Endothelial cell of umbilical vein (primary cell): ENCODE results near the gene TNRC6C. TPM values are rescaled to one million over a fixed set of nuclear protein-coding genes. Genes with fewer than 3 reads are reported as not detected.

Experiments used
- BruUV-seq: library from RNA; stranded (reverse); fragments of 400-500 nt; replicated peaks from 2 replicates; lab custom pipeline; 2021; lab: Mats Ljungman, UMichigan
- CTCF ChIA-PET: fragments of 300-600, 350-600 bp; sonication (Branson Sonifier 250); formaldehyde crosslinking; loops from one replicate; lab custom pipeline; 2021; ENCODE audit warnings: antibody characterized with exemption, inconsistent platforms; lab: Charles Lee
- POLR2A ChIA-PET: fragments of 300-600, 350-600 bp; sonication (Branson Sonifier 250); formaldehyde crosslinking; loops from one replicate; lab custom pipeline; 2021; ENCODE audit warnings: antibody characterized with exemption, inconsistent platforms; lab: Charles Lee
- DNase-seq: peaks from one replicate; pipeline ENCODE4 v3.0.0-alpha.2; 2011; ENCODE audit warnings: low read depth, low spot score
- FAIRE-seq: peaks from 2 replicates; lab custom pipeline; 2011; peaks lifted over from hg19 to GRCh38; lab: Jason Lieb, UNC
- H2AFZ ChIP-seq: 2 replicates; pipeline ENCODE4 v1.6.0; 2012; ENCODE audit warnings: low read depth, low read length, control low read depth, inconsistent platforms
- H3K27ac ChIP-seq: 2 replicates; pipeline ENCODE4 v1.5.1; 2011; ENCODE audit warnings: low read depth, mild to moderate bottlenecking, control low read depth, low read length, moderate library complexity; ENCODE audit not compliant: insufficient read depth
- H3K27me3 ChIP-seq, 2 experiments: 2 replicates each; pipeline versions ENCODE4 v1.6.0 to v1.6.1; 2011; ENCODE audit warnings: low read length in 2 of 2, mixed read lengths in 1 of 2; ENCODE audit not compliant: control insufficient read depth in 2 of 2, insufficient read depth in 2 of 2
- H3K36me3 ChIP-seq, 2 experiments: 2 replicates in 1 of 2; 3 replicates in 1 of 2; pipeline ENCODE4 v1.5.1; 2011; ENCODE audit warnings: low read length in 2 of 2, mild to moderate bottlenecking in 1 of 2, moderate library complexity in 1 of 2; ENCODE audit not compliant: control insufficient read depth in 2 of 2, insufficient read depth in 2 of 2; ENCODE audit errors: extremely low read depth in 1 of 2
- H3K4me1 ChIP-seq: 3 replicates; pipeline ENCODE4 v1.5.1; 2011; ENCODE audit warnings: mild to moderate bottlenecking, low read length; ENCODE audit not compliant: control insufficient read depth, insufficient read depth; ENCODE audit errors: extremely low read depth
- H3K4me2 ChIP-seq: 2 replicates; pipeline ENCODE4 v1.6.1; 2011; ENCODE audit warnings: low read length, control low read depth, mixed read lengths; ENCODE audit not compliant: insufficient read depth
- H3K4me3 ChIP-seq, 3 experiments: fragments of 200-600 bp in 1 of 3; sonication (generic), shearing (Covaris generic) in 1 of 3; replicated peaks in 1 of 3; 2 replicates each; pipeline ENCODE4 v1.5.1; 2011 to 2016; ENCODE audit warnings: control low read depth in 3 of 3, low read length in 3 of 3, mild to moderate bottlenecking in 2 of 3, inconsistent platforms in 1 of 3, low read depth in 1 of 3, moderate library complexity in 1 of 3; ENCODE audit not compliant: insufficient read depth in 1 of 3
- H3K79me2 ChIP-seq: 2 replicates; pipeline ENCODE4 v1.6.0; 2012; ENCODE audit warnings: low read length, inconsistent platforms; ENCODE audit not compliant: control insufficient read depth, insufficient read depth
- H3K9ac ChIP-seq: replicated peaks from 2 replicates; pipeline ENCODE3; 2011; ENCODE audit warnings: low read length, control low read depth; ENCODE audit not compliant: insufficient read depth; ENCODE audit errors: extremely low read depth
- H3K9me1 ChIP-seq: replicated peaks from 3 replicates; pipeline ENCODE4 v1.6.0; 2011; ENCODE audit warnings: mild to moderate bottlenecking, low read length; ENCODE audit not compliant: control insufficient read depth, insufficient read depth; ENCODE audit errors: extremely low read depth
- H3K9me3 ChIP-seq: replicated peaks from 2 replicates; pipeline ENCODE4 v1.5.1; 2012; ENCODE audit warnings: low read length, inconsistent platforms; ENCODE audit not compliant: control insufficient read depth, insufficient read depth
- H4K20me1 ChIP-seq: replicated peaks from 2 replicates; pipeline ENCODE3; 2011; ENCODE audit warnings: mild to moderate bottlenecking, low read length; ENCODE audit not compliant: control insufficient read depth, insufficient read depth; ENCODE audit errors: extremely low read depth
- EZH2 ChIP-seq: IDR thresholded peaks from 2 replicates; pipeline ENCODE4 v1.6.1; 2012; ENCODE audit warnings: borderline replicate concordance, low read depth, mild to moderate bottlenecking, moderate library complexity, low read length, inconsistent platforms; ENCODE audit not compliant: severe bottlenecking
- FOS ChIP-seq: IDR thresholded peaks from 2 replicates; pipeline ENCODE4 v1.6.1; 2011; ENCODE audit warnings: mild to moderate bottlenecking, low read length, moderate library complexity, borderline replicate concordance; ENCODE audit not compliant: insufficient read depth
- GATA2 ChIP-seq: IDR thresholded peaks from 2 replicates; pipeline ENCODE4 v1.7.0; 2011; ENCODE audit warnings: low read depth, mild to moderate bottlenecking, moderate library complexity, mixed read lengths, low read length; ENCODE audit not compliant: insufficient read length, insufficient read depth
- JUN ChIP-seq: IDR thresholded peaks from 2 replicates; pipeline ENCODE4 v1.6.1; 2011; ENCODE audit warnings: borderline replicate concordance, low read depth; ENCODE audit not compliant: insufficient read length, insufficient read depth
- MYC ChIP-seq: IDR thresholded peaks from one replicate; pipeline ENCODE4 v1.6.1; 2011; ENCODE audit warnings: mild to moderate bottlenecking, low read depth, low read length
- POLR2A ChIP-seq: IDR thresholded peaks from 2 replicates; pipeline ENCODE4 v1.6.1; 2012; ENCODE audit warnings: low read depth, mild to moderate bottlenecking, control low read depth, low read length
- POLR2AphosphoS5 ChIP-seq: IDR thresholded peaks from 2 replicates; pipeline ENCODE4 v1.6.1; 2012; ENCODE audit warnings: low read depth, mild to moderate bottlenecking, control low read depth, low read length, moderate library complexity; ENCODE audit not compliant: insufficient read depth
- dilution Hi-C: fragments of 300-500 bp; cut with MboI; formaldehyde crosslinking; loops from one replicate; pipeline ENCODE4 v1.15.0; 2019; ENCODE audit warnings: low sequenced_read_pairs; ENCODE audit not compliant: extremely low pct_ligation_motif_present
- intact Hi-C: fragments of 100-400 bp; cut with micrococcal nuclease; formaldehyde crosslinking; loops from one replicate; pipeline ENCODE4 v1.10.0; 2022
- polyA plus RNA-seq, 4 experiments: library from polyadenylated mRNA; depleted of rRNA in 3 of 4; stranded (reverse) in 3 of 4; unstranded in 1 of 4; fragments of >200 nt; gene quantifications; 2 replicates each; pipeline versions ENCODE4 v1.2.1 to v1.2.3, GENCODE V29; 2011 to 2012; ENCODE audit warnings: missing spikeins in 1 of 4
- total RNA-seq: library from RNA; stranded (reverse); gene quantifications from 2 replicates; pipeline ENCODE4 v1.2.3, GENCODE V29; 2021
- TF ChIP-seq, protein P1 (sequence below), 2 donors: IDR thresholded peaks; 1 replicate in 1 of 2; 2 replicates in 1 of 2; pipeline ENCODE4 v1.5.1; 2011; ENCODE audit warnings: low read length in 2 of 2, mild to moderate bottlenecking in 2 of 2, moderate library complexity in 2 of 2, control low read depth in 1 of 2, inconsistent platforms in 1 of 2, low read depth in 1 of 2; ENCODE audit not compliant: insufficient read depth in 1 of 2; ENCODE audit errors: extremely low read depth in 1 of 2
- TF ChIP-seq, protein P2 (sequence below): IDR thresholded peaks from 2 replicates; pipeline ENCODE4 v1.6.1; 2011; ENCODE audit not compliant: insufficient read depth, insufficient read length

TNRC6C gene
- total and polyA plus RNA-seq, 2 donors (not counting 3 experiments of a cell fraction or from before 2014, with no cell fraction given) = 2.1 to 17.5 TPM

DNA sequence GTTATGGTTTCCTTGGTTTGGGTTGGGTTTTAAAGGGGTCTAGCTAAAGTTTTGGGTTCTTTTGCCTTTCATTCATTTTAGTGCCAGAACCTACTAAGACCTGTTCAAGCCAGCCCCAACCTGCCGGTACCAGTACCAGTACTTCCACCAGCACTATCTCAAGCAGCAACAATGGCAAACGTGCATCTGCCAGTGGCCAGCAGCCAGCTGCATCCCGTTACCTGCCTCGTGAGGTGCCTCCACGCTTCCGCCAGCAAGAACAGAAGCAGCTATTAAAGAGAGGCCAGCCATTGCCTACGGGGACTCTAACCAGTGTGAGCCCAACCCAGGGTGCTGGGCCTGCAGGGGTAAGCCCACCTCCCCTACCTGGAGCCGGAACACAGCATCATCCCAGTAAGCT, 72.9 kb downstream of the TNRC6C start:
- TF ChIP-seq FOS (no peak), JUN (no peak), GATA2 (no peak), MYC (no peak), EZH2 (no peak), POLR2A (no peak), POLR2AphosphoS5 (no peak)
- TF ChIP-seq, protein P1, sequence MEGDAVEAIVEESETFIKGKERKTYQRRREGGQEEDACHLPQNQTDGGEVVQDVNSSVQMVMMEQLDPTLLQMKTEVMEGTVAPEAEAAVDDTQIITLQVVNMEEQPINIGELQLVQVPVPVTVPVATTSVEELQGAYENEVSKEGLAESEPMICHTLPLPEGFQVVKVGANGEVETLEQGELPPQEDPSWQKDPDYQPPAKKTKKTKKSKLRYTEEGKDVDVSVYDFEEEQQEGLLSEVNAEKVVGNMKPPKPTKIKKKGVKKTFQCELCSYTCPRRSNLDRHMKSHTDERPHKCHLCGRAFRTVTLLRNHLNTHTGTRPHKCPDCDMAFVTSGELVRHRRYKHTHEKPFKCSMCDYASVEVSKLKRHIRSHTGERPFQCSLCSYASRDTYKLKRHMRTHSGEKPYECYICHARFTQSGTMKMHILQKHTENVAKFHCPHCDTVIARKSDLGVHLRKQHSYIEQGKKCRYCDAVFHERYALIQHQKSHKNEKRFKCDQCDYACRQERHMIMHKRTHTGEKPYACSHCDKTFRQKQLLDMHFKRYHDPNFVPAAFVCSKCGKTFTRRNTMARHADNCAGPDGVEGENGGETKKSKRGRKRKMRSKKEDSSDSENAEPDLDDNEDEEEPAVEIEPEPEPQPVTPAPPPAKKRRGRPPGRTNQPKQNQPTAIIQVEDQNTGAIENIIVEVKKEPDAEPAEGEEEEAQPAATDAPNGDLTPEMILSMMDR (IDR thresholded peaks at IDR 0.05; ENCODE audit: extremely low read depth in 1 of 2, insufficient read depth in 1 of 2, low read depth in 1 of 2, low read length in 2 of 2) = no peak
- TF ChIP-seq, protein P2, sequence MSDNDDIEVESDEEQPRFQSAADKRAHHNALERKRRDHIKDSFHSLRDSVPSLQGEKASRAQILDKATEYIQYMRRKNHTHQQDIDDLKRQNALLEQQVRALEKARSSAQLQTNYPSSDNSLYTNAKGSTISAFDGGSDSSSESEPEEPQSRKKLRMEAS = no peak
- FAIRE-seq (no peak), DNase-seq (no peak)
- CTCF ChIA-PET = interaction anchor here (0.8 to 4.4 kb wide), 6 partner anchors 8 to 54 kb away, joined by 3 to 34 read pairs (median 5); no protein-coding TSS in a partner anchor
- no peaks in the 10 kb centered on the region for H3K27me3 ChIP-seq
- peaks cover 12% of the 10 kb centered on the region for H3K4me1 ChIP-seq
- H3K9me1 ChIP-seq = no peaks in the 10 kb centered on the region
- dilution Hi-C loops = no loop called here
- no peaks in the 10 kb centered on the region for H4K20me1 ChIP-seq
- H3K4me2 ChIP-seq = no peak overlapping the region
- H3K4me3 ChIP-seq = no peak overlapping the region
- H3K9me3 ChIP-seq = no peaks in the 10 kb centered on the region
- POLR2A ChIA-PET = interaction anchor here (1.2 kb wide), 1 partner anchor 9 kb away, joined by 3 read pairs; no protein-coding TSS in a partner anchor
- intact Hi-C loops = no loop called here
- no peaks in the 10 kb centered on the region for H3K79me2 ChIP-seq
- H3K36me3 ChIP-seq = no peaks in the 10 kb centered on the region
- H3K27ac ChIP-seq = no peak overlapping the region
- H3K9ac ChIP-seq = no peak overlapping the region
- no TSS peak for BruUV-seq
- no peak overlapping the region for H2AFZ ChIP-seq
